ENCODE data around the gene SAMHD1. TPM values are rescaled to one million over a fixed set of nuclear protein-coding genes. Genes with fewer than 3 reads are reported as not detected.
A peak's percentile ranks its signal among the peaks of the same experiment; 100 is the strongest.

SAMHD1 gene
- total and polyA plus RNA-seq, 5 donors: 67.5 to 161 (median 106) TPM

DNA sequence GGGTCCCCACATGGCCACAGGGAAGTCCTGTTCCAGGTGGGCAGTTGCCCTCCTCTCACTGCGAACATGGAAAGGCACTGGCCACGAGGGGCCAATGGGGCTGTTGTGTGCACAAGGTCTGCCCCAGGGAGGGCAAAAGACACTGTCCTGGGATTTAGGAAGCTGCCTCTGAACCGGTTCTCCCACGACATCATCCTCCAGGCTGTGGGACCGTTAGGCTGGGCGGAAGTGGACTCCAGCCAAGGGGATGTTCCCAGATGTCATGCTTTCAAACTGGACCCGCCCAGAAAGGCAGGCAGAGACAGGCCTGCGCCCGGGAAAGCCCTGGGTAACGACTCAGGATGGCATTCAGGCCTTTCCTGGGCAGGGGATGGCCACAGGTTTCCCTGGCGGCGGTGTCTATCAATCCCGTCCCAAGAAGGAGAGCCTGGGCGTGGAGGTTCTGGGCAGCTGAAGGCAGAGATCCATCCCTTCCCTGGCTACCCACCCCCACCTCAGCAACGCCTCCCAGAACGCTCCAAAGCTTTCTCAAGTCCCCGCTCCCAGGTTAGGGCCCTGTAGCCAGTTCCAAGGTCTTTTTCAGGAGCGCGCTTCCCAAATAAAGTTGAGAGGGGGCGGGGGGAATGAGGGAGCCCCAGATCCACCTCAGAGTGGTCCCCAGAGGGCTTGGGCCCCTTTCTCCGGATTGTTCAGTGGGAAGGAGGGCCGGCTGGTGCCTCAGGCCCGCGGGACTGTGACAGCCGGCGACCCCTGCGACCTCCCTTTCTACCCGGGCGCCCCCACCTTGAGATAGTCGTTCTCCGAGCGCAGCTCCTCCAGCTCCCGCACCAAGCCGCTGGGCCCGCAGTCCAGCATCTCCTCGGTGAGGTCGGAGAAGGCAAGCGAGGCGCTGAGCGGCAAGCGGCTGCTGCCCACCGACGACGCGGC is 89.4 kb downstream of the SAMHD1 start:
- Histone ChIP-seq H3K9me3 (ENCODE audit: control insufficient read depth, low read length) (no peaks in the 10 kb centered on the region), H3K27ac (ENCODE audit: low read length) (peak overlapping the region; percentile 76), H3K4me1 (ENCODE audit: control insufficient read depth, insufficient read depth, low read length) (peaks cover 10% of the 10 kb centered on the region), H3K27me3 (ENCODE audit: control insufficient read depth, insufficient read depth) (no peaks in the 10 kb centered on the region), H3K4me3 (ENCODE audit: low read length) (peak overlapping the region; percentile 94)
- 8% methylated on average over 45 of the region's 45 CpGs for WGBS
- DNase-seq (peak; percentile 89 to 95 (median 93)), ATAC-seq (peak; percentile 64 to 67)
- intact Hi-C loops (cut with DNase I): loop anchor here in 2 of 4 donors (2.0 to 10.0 kb wide), 3 partner anchors 45 to 87 kb away; no protein-coding TSS in a partner anchor

DNA sequence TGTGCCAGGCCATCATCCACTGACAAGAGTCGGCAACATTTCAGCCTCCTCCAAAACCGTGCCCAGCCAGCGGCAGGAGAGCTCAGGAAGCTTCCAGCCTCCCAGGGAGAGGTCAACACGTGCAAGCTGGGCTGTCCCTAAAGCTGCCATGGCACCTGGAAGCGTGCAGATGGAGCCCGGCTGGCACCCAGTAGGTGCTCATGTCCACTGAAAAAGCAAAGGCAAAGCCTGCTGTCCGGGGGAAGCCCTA is 90.0 kb downstream of the SAMHD1 start:
- H3K9me3 ChIP-seq (ENCODE audit: control insufficient read depth, low read length): no peaks in the 10 kb centered on the region
- peak overlapping the region; percentile 76 for H3K27ac ChIP-seq (ENCODE audit: low read length)
- no peaks in the 10 kb centered on the region for H3K27me3 ChIP-seq (ENCODE audit: control insufficient read depth, insufficient read depth)
- DNase-seq: peak in 1 of 3 donors; percentile 71
- intact Hi-C loops (cut with DNase I): loop anchor here in 2 of 4 donors (5.0 to 10.0 kb wide), 2 partner anchors 44 to 47 kb away; no protein-coding TSS in a partner anchor
- peaks cover 15% of the 10 kb centered on the region for H3K4me1 ChIP-seq (ENCODE audit: control insufficient read depth, insufficient read depth, low read length)
- no peak for ATAC-seq
- peak overlapping the region; percentile 94 for H3K4me3 ChIP-seq (ENCODE audit: low read length)
- WGBS: 14% methylated on average over 7 of the region's 7 CpGs

GRCh38 chr20:36860811-36861624 is 90.5 kb downstream of the SAMHD1 start:
- no peaks in the 10 kb centered on the region for H3K27me3 ChIP-seq (ENCODE audit: control insufficient read depth, insufficient read depth)
- DNase-seq: peak in 1 of 3 donors; percentile 51
- no peaks in the 10 kb centered on the region for H3K9me3 ChIP-seq (ENCODE audit: control insufficient read depth, low read length)
- intact Hi-C loops (cut with DNase I): loop anchor here in 2 of 4 donors (5.0 to 10.0 kb wide), 2 partner anchors 44 to 46 kb away; no protein-coding TSS in a partner anchor
- H3K27ac ChIP-seq (ENCODE audit: low read length): peak overlapping the region; percentile 76
- H3K4me1 ChIP-seq (ENCODE audit: control insufficient read depth, insufficient read depth, low read length): peaks cover 19% of the 10 kb centered on the region
- ATAC-seq: no peak
- WGBS: 55% methylated on average over 14 of the region's 14 CpGs
- no peak overlapping the region for H3K4me3 ChIP-seq (ENCODE audit: low read length)

GRCh38 chr20:36860339-36860738 is 91.2 kb downstream of the SAMHD1 start:
- intact Hi-C loops (cut with DNase I): loop anchor here in 2 of 4 donors (5.0 to 10.0 kb wide), 2 partner anchors 43 to 46 kb away; no protein-coding TSS in a partner anchor
- Histone ChIP-seq H3K4me1 (ENCODE audit: control insufficient read depth, insufficient read depth, low read length) (peaks cover 26% of the 10 kb centered on the region), H3K4me3 (ENCODE audit: low read length) (no peak overlapping the region), H3K9me3 (ENCODE audit: control insufficient read depth, low read length) (no peaks in the 10 kb centered on the region), H3K27me3 (ENCODE audit: control insufficient read depth, insufficient read depth) (no peaks in the 10 kb centered on the region), H3K27ac (ENCODE audit: low read length) (peak overlapping the region; percentile 19)
- 53% methylated on average over 5 of the region's 5 CpGs for WGBS
- ATAC-seq: no peak
- no peak for DNase-seq

GRCh38 chr20:36859700-36860330 is 91.7 kb downstream of the SAMHD1 start:
- Histone ChIP-seq H3K27me3 (ENCODE audit: control insufficient read depth, insufficient read depth) (no peaks in the 10 kb centered on the region), H3K9me3 (ENCODE audit: control insufficient read depth, low read length) (no peaks in the 10 kb centered on the region), H3K4me3 (ENCODE audit: low read length) (no peak overlapping the region), H3K27ac (ENCODE audit: low read length) (peak overlapping the region; percentile 66), H3K4me1 (ENCODE audit: control insufficient read depth, insufficient read depth, low read length) (peaks cover 30% of the 10 kb centered on the region)
- 49% methylated on average over 6 of the region's 6 CpGs for WGBS
- intact Hi-C loops (cut with DNase I): loop anchor here in 2 of 4 donors (5.0 to 10.0 kb wide), 2 partner anchors 43 to 45 kb away; no protein-coding TSS in a partner anchor
- ATAC-seq (no peak), DNase-seq (no peak)

GRCh38 chr20:36859282-36859555 is 92.3 kb downstream of the SAMHD1 start:
- DNase-seq (no peak), ATAC-seq (no peak)
- H3K9me3 ChIP-seq (ENCODE audit: control insufficient read depth, low read length): no peaks in the 10 kb centered on the region
- H3K27me3 ChIP-seq (ENCODE audit: control insufficient read depth, insufficient read depth): no peaks in the 10 kb centered on the region
- H3K27ac ChIP-seq (ENCODE audit: low read length): peak overlapping the region; percentile 66
- H3K4me1 ChIP-seq (ENCODE audit: control insufficient read depth, insufficient read depth, low read length): peaks cover 36% of the 10 kb centered on the region
- WGBS: 59% methylated on average over 4 of the region's 4 CpGs
- intact Hi-C loops (cut with DNase I): no loop called here
- H3K4me3 ChIP-seq (ENCODE audit: low read length): no peak overlapping the region

- Histone ChIP-seq H3K9me3 (ENCODE audit: control insufficient read depth, low read length) (no peaks in the 10 kb centered on the region), H3K4me1 (ENCODE audit: control insufficient read depth, insufficient read depth, low read length) (peaks cover 42% of the 10 kb centered on the region), H3K27me3 (ENCODE audit: control insufficient read depth, insufficient read depth) (no peaks in the 10 kb centered on the region), H3K4me3 (ENCODE audit: low read length) (no peak overlapping the region), H3K27ac (ENCODE audit: low read length) (peak overlapping the region; percentile 53)
- intact Hi-C loops (cut with DNase I): no loop called here
- peak in 2 of 3 donors; percentile 77 for DNase-seq
- WGBS: 36% methylated on average over 17 of the region's 17 CpGs
- ATAC-seq: peak; percentile 3 to 22
Observed at GRCh38 chr20:36856691-36857635, 94.5 kb downstream of the SAMHD1 start.

GRCh38 chr20:36856195-36856594 is 95.3 kb downstream of the SAMHD1 start:
- ATAC-seq (peak; percentile 17 to 28), DNase-seq (peak in 1 of 3 donors; percentile 76)
- Histone ChIP-seq H3K9me3 (ENCODE audit: control insufficient read depth, low read length) (no peaks in the 10 kb centered on the region), H3K4me1 (ENCODE audit: control insufficient read depth, insufficient read depth, low read length) (peaks cover 42% of the 10 kb centered on the region), H3K27me3 (ENCODE audit: control insufficient read depth, insufficient read depth) (no peaks in the 10 kb centered on the region), H3K27ac (ENCODE audit: low read length) (peak overlapping the region; percentile 53), H3K4me3 (ENCODE audit: low read length) (no peak overlapping the region)
- 26% methylated on average over 3 of the region's 3 CpGs for whole genome bisulfite sequencing
- intact Hi-C loops (cut with DNase I): no loop called here

GRCh38 chr20:36855241-36855657 is 96.3 kb downstream of the SAMHD1 start:
- DNase-seq (peak in 1 of 3 donors; percentile 66), ATAC-seq (peak; percentile 5 to 20)
- Histone ChIP-seq H3K4me1 (ENCODE audit: control insufficient read depth, insufficient read depth, low read length) (peaks cover 41% of the 10 kb centered on the region), H3K4me3 (ENCODE audit: low read length) (no peak overlapping the region), H3K9me3 (ENCODE audit: control insufficient read depth, low read length) (no peaks in the 10 kb centered on the region), H3K27ac (ENCODE audit: low read length) (peak overlapping the region; percentile 53), H3K27me3 (ENCODE audit: control insufficient read depth, insufficient read depth) (no peaks in the 10 kb centered on the region)
- intact Hi-C loops (cut with DNase I): no loop called here
- 45% methylated on average over 7 of the region's 7 CpGs for WGBS
